ENCODE results near the gene MEGF6.

- TF ChIP-seq CTCF (IDR thresholded peaks at IDR 0.05; ENCODE audit: low read depth, low read length, poor library complexity, severe bottlenecking) (no peak), EZH2phosphoT487 (IDR thresholded peaks at IDR 0.05; ENCODE audit: borderline replicate concordance, low read length) (no peak)
Observed at GRCh38 chr1:3527774-3528173, 83.5 kb downstream of the MEGF6 start.
